NCI-H524 treated with DMSO at 0.1 percent for 48 hours (cell line): ENCODE measurements around the gene TMX4.
"Not testable (repeated sequence)": the region's sequence is repeated elsewhere in the genome, so short reads cannot be mapped to it uniquely, and the experiment has no call there.

Source experiments
- DNase-seq: peaks from one replicate; lab custom pipeline; 2025; lab: John Stamatoyannopoulos, UW

TMX4 gene

GRCh38 chr20:8019246-8019997, at the start of gene TMX4:
Gene TMX4 (minus strand): TSS chr20:8019761. CDS start chr20:8019613, 148 bp downstream.
- DNase-seq = peak; percentile 82

GRCh38 chr20:8067082-8067481, 47.5 kb upstream of the TMX4 start:
- DNase-seq = no peak

GRCh38 chr20:8066662-8067061, 47.1 kb upstream of the TMX4 start:
- no peak for DNase-seq

GRCh38 chr20:8065691-8066090, 46.1 kb upstream of the TMX4 start:
- no peak for DNase-seq

- DNase-seq = no peak
These were observed 43.2 kb upstream of the TMX4 start for GRCh38 chr20:8062756-8063155.

- no peak for DNase-seq
These were observed 42.4 kb upstream of the TMX4 start for GRCh38 chr20:8061861-8062518.

- no peak for DNase-seq
These were observed 41.4 kb upstream of the TMX4 start for GRCh38 chr20:8060977-8061376.

- no peak for DNase-seq
These were observed 38.3 kb upstream of the TMX4 start for GRCh38 chr20:8057871-8058270.

GRCh38 chr20:8055096-8055495, 35.5 kb upstream of the TMX4 start:
- peak; percentile 95 for DNase-seq

GRCh38 chr20:8050157-8050837, 30.7 kb upstream of the TMX4 start:
- no peak for DNase-seq

- no peak for DNase-seq
These were observed 29.7 kb upstream of the TMX4 start for GRCh38 chr20:8049310-8049709.

- DNase-seq = no peak
These were observed 26.4 kb upstream of the TMX4 start for GRCh38 chr20:8045946-8046345.

- peak; percentile 33 for DNase-seq
These were observed 24.2 kb upstream of the TMX4 start for GRCh38 chr20:8043687-8044282.

- DNase-seq = no peak
These were observed 19.5 kb upstream of the TMX4 start for GRCh38 chr20:8039042-8039441.

- DNase-seq = no peak
These were observed 17.2 kb upstream of the TMX4 start for GRCh38 chr20:8036771-8037170.

GRCh38 chr20:8033151-8033841, 13.7 kb upstream of the TMX4 start:
- no peak for DNase-seq

- DNase-seq = no peak
These were observed 12.9 kb upstream of the TMX4 start for GRCh38 chr20:8032499-8032898.

- not testable (repeated sequence) for DNase-seq
These were observed 12.0 kb upstream of the TMX4 start for GRCh38 chr20:8031539-8031938.

GRCh38 chr20:8021541-8022269, 2.1 kb upstream of the TMX4 start:
- no peak for DNase-seq

GRCh38 chr20:8020314-8021079, 936 bp upstream of the TMX4 start:
- no peak for DNase-seq

- no peak for DNase-seq
These were observed 362 bp upstream of the TMX4 start for GRCh38 chr20:8019998-8020247.
